Thyroid gland (tissue), 4 donors: ENCODE data around the gene SLC6A6. TPM values are rescaled to one million over a fixed set of nuclear protein-coding genes. Genes with fewer than 3 reads are reported as not detected.

Experiments
- DNase-seq, 2 donors: peaks; one replicate each; pipeline ENCODE4 v3.0.0-alpha.2; 2019
- H3K27ac ChIP-seq, 3 donors: fragments of 200-600 bp; sonication (generic); 1 replicate in 2 of 3; 2 replicates in 1 of 3; pipeline ENCODE4 v1.5.1; 2016 to 2019; ENCODE audit warnings: mild to moderate bottlenecking in 1 of 3, moderate library complexity in 1 of 3
- H3K27me3 ChIP-seq: fragments of 200-600 bp; sonication (generic); one replicate; pipeline ENCODE4 v1.5.1; 2019
- H3K36me3 ChIP-seq, 2 donors: fragments of 200-600 bp; sonication (generic); one replicate each; pipeline ENCODE4 v1.5.1; 2016 to 2019
- H3K4me1 ChIP-seq, 2 donors: fragments of 200-600 bp; sonication (generic); one replicate each; pipeline ENCODE4 v1.5.1; 2017 to 2019
- H3K4me3 ChIP-seq, 3 donors: fragments of 200-600 bp; sonication (generic); replicated peaks in 1 of 3; 1 replicate in 2 of 3; 2 replicates in 1 of 3; pipeline ENCODE4 v1.5.1; 2016; ENCODE audit warnings: mild to moderate bottlenecking in 1 of 3
- H3K9me3 ChIP-seq: fragments of 200-600 bp; sonication (generic); one replicate; pipeline ENCODE4 v1.5.1; 2017
- CTCF ChIP-seq, 6 experiments: fragments of 200-600 bp in 3 of 6; fragments of 450-650 bp in 3 of 6; sonication (generic) in 3 of 6; IDR thresholded peaks; one replicate each; pipeline ENCODE4 v1.5.1; 2016 to 2019; ENCODE audit warnings: antibody characterized with exemption in 6 of 6, mild to moderate bottlenecking in 2 of 6, inconsistent platforms in 1 of 6, moderate library complexity in 1 of 6
- POLR2A ChIP-seq, 2 donors: fragments of 450-650 bp; IDR thresholded peaks; one replicate each; pipeline ENCODE4 v1.6.1; 2017; ENCODE audit warnings: antibody characterized with exemption in 2 of 2, mild to moderate bottlenecking in 2 of 2, moderate library complexity in 1 of 2
- WGBS, 2 donors: methylation state at CpG; one replicate each; pipeline ENCODE4 v1.1.5; 2017; 5-methylcytosine and 5-hydroxymethylcytosine counted together
- intact Hi-C: fragments of 100-400 bp; cut with DNase I; formaldehyde crosslinking; loops from one replicate; pipeline ENCODE4 v1.15.1; 2023
- total RNA-seq, 4 donors: library from RNA; depleted of rRNA; stranded (reverse); fragments of >200 nt; gene quantifications; one replicate each; pipeline ENCODE4 v1.2.3, GENCODE V29; 2016

The SLC6A6 gene
- total RNA-seq, 4 donors from 2014 or later, result 42.7 to 98.0 (median 72.5) TPM

- WGBS, 2 donors, result 86 to 90% methylated on average over 7 to 8 of the region's 8 CpGs
- peaks cover 44 to 59% of the 10 kb centered on the region in 2 donors for H3K36me3 ChIP-seq
Observed at GRCh38 chr3:14480207-14481017, 78.0 kb downstream of the SLC6A6 start.

GRCh38 chr3:14481018-14481645 is 78.7 kb downstream of the SLC6A6 start:
- TF ChIP-seq POLR2A (IDR thresholded peaks at IDR 0.05), result no peak
- no peak for TF ChIP-seq CTCF (IDR thresholded peaks at IDR 0.05)
- peaks cover 7 to 23% of the 10 kb centered on the region in 2 donors for H3K4me1 ChIP-seq
- no peak overlapping the region for H3K27ac ChIP-seq
- no peak overlapping the region for H3K4me3 ChIP-seq
- no peak for DNase-seq
- no peaks in the 10 kb centered on the region for H3K27me3 ChIP-seq
- H3K9me3 ChIP-seq, result no peaks in the 10 kb centered on the region
- WGBS, 2 donors, result 90 to 94% methylated on average over 10 of the region's 10 CpGs
- intact Hi-C loops, result no loop called here
- H3K36me3 ChIP-seq, result peaks cover 51 to 62% of the 10 kb centered on the region in 2 donors

More at GRCh38 chr3:14480207-14481017, 78.0 kb downstream of the SLC6A6 start:
- intact Hi-C loops, result no loop called here
- DNase-seq, result no peak
- no peak overlapping the region for H3K27ac ChIP-seq
- no peaks in the 10 kb centered on the region for H3K27me3 ChIP-seq
- H3K4me3 ChIP-seq, result no peak overlapping the region
- H3K9me3 ChIP-seq, result no peaks in the 10 kb centered on the region
- TF ChIP-seq CTCF (IDR thresholded peaks at IDR 0.05) (no peak), POLR2A (IDR thresholded peaks at IDR 0.05) (no peak)
- H3K4me1 ChIP-seq, result peaks cover 7 to 23% of the 10 kb centered on the region in 2 donors

GRCh38 chr3:14481646-14482036 is 79.2 kb downstream of the SLC6A6 start:
- H3K4me3 ChIP-seq, result no peak overlapping the region
- peaks cover 7 to 23% of the 10 kb centered on the region in 2 donors for H3K4me1 ChIP-seq
- peaks cover 50 to 66% of the 10 kb centered on the region in 2 donors for H3K36me3 ChIP-seq
- TF ChIP-seq CTCF (IDR thresholded peaks at IDR 0.05) (no peak), POLR2A (IDR thresholded peaks at IDR 0.05) (no peak)
- no peak for DNase-seq
- H3K9me3 ChIP-seq, result no peaks in the 10 kb centered on the region
- WGBS, 2 donors, result 91 to 97% methylated on average over 9 to 13 of the region's 13 CpGs
- intact Hi-C loops, result no loop called here
- no peak overlapping the region for H3K27ac ChIP-seq
- no peaks in the 10 kb centered on the region for H3K27me3 ChIP-seq

GRCh38 chr3:14482271-14482721 is 79.9 kb downstream of the SLC6A6 start:
- 50 to 65% methylated on average over 2 of the region's 2 CpGs for WGBS, 2 donors
- Histone ChIP-seq H3K27ac (no peak overlapping the region), H3K36me3 (peaks cover 43 to 64% of the 10 kb centered on the region in 2 donors), H3K4me1 (peaks cover 7 to 23% of the 10 kb centered on the region in 2 donors), H3K9me3 (no peaks in the 10 kb centered on the region), H3K4me3 (no peak overlapping the region), H3K27me3 (no peaks in the 10 kb centered on the region)
- no peak for TF ChIP-seq CTCF (IDR thresholded peaks at IDR 0.05)
- no peak for TF ChIP-seq POLR2A (IDR thresholded peaks at IDR 0.05)
- intact Hi-C loops, result no loop called here
- DNase-seq, result no peak

GRCh38 chr3:14483286-14483685 is 80.9 kb downstream of the SLC6A6 start:
- H3K36me3 ChIP-seq, result peaks cover 37 to 62% of the 10 kb centered on the region in 2 donors
- WGBS, 2 donors, result 100% methylated on average over 1 of the region's 1 CpG
- DNase-seq, result no peak
- intact Hi-C loops, result no loop called here
- no peak overlapping the region for H3K27ac ChIP-seq
- no peak overlapping the region for H3K4me3 ChIP-seq
- no peaks in the 10 kb centered on the region for H3K9me3 ChIP-seq
- peaks cover 7 to 23% of the 10 kb centered on the region in 2 donors for H3K4me1 ChIP-seq
- H3K27me3 ChIP-seq, result no peaks in the 10 kb centered on the region
- TF ChIP-seq POLR2A (IDR thresholded peaks at IDR 0.05) (no peak), CTCF (IDR thresholded peaks at IDR 0.05) (no peak)
